Jurkat, Clone E6-1 (cell line): ENCODE results near the gene HERPUD2.
"Not testable (repeated sequence)": the region's sequence is repeated elsewhere in the genome, so short reads cannot be mapped to it uniquely, and the experiment has no call there.

Source experiments
- DNase-seq: peaks from one replicate; pipeline ENCODE4 v3.0.0-alpha.2; 2011; ENCODE audit warnings: low read depth, low spot score
- H3K4me3 ChIP-seq: 2 replicates; pipeline ENCODE4 v1.5.1; 2011; ENCODE audit warnings: mild to moderate bottlenecking, low read length, control low read depth, moderate library complexity

HERPUD2 gene

DNA sequence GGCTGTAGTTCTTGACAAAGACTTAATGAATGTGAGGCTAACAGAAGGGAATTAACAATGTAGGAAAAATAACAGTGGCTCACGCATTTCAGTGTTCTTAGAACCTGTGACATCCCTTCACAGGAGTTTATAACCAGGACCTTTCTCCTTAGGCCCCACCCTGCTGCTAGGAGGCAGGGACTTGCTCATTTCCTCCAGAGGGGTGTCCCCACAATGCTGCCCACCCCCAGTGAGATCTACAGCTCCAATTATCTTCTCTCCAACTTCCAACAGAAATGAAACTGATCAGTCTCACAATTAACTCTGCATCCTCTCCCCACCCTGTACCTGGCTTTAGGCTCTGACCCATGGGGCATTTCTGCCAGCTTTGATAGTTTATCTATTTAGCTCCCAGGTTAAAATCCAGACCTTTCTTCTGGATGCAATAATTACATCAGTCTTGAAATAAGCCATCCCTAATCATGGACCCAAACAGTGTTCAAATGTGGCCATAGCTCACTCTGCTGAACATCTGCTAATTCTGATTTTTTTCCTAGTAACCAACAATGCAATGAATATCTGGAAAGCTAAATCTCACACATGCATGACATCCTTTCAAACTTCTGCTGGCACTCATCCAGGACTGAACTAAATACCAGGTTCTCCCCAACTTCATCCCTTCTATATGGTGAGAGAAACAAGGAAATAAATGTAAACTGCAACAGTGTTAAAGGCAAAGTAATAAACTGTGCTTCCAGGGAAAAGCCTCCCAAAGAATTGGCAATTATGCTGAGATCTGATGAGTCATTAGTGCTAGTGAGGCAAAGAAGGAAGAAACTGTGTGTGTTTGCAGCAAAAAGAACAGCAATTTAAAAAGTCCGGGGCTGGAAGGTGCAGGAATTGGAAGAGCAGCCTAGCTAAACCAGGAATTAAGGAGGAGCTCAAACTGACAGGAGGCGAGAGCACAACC lies 64.6 kb downstream of the HERPUD2 start:
- no peak for DNase-seq
- H3K4me3 ChIP-seq: no peak overlapping the region

- no peak overlapping the region for H3K4me3 ChIP-seq
- peak; percentile 35 for DNase-seq
Observed at GRCh38 chr7:35624299-35625186, 70.4 kb downstream of the HERPUD2 start.

DNA sequence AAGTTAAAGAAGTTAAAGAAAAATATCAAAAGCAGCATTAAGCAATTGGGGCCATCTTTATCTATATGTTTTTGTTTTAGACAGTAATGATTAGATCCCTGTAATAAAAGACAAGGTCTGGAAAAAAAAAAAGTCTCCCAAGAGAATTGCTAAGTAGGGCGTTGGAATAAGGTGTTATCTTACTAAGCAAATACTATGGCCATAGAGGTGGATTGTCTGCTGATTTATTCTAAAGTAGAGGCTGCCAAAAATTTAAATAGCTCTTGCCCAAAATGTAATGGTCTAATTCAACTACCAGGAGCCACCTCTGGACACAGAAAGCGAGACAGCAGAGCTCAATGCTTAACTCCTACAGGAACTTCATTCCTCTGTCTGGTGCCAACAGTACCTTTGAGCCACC lies 71.6 kb downstream of the HERPUD2 start:
- H3K4me3 ChIP-seq: no peak overlapping the region
- no peak for DNase-seq

GRCh38 chr7:35619863-35620262 lies 75.1 kb downstream of the HERPUD2 start:
- no peak overlapping the region for H3K4me3 ChIP-seq
- DNase-seq: no peak

GRCh38 chr7:35617041-35617440 lies 77.9 kb downstream of the HERPUD2 start:
- DNase-seq: no peak
- no peak overlapping the region for H3K4me3 ChIP-seq

DNA sequence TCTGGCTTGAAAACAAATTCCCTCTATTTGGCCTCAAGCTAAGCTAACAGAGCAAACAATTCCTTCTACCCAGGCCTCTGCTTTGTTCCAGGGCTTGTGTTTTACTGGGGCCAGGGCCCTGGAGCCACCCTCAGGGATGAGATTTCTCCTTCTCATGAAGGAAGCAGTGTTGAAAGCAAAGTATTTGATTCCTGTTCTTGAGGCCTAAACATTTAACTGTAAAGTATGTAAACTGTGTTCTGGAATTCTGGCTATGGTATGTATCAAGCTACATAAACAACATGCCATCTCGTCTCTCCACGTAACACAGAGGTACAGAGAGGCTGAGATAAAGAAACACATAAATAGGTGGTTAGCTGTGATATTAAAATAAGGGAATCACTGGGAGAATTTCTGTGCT lies 81.8 kb downstream of the HERPUD2 start:
- no peak overlapping the region for H3K4me3 ChIP-seq
- no peak for DNase-seq

GRCh38 chr7:35605760-35606159 lies 89.2 kb downstream of the HERPUD2 start:
- no peak for DNase-seq
- no peak overlapping the region for H3K4me3 ChIP-seq

- H3K4me3 ChIP-seq: no peak overlapping the region
- DNase-seq: no peak
Observed at GRCh38 chr7:35604595-35604994, 90.3 kb downstream of the HERPUD2 start.

- no peak for DNase-seq
Observed at GRCh38 chr7:35599645-35600044, 95.3 kb downstream of the HERPUD2 start.

GRCh38 chr7:35599061-35599460 lies 95.9 kb downstream of the HERPUD2 start:
- no peak overlapping the region for H3K4me3 ChIP-seq
- DNase-seq: no peak

More at GRCh38 chr7:35599645-35600044, 95.3 kb downstream of the HERPUD2 start:
- H3K4me3 ChIP-seq: no peak overlapping the region

GRCh38 chr7:35596061-35596460 lies 98.9 kb downstream of the HERPUD2 start:
- H3K4me3 ChIP-seq: no peak overlapping the region
- DNase-seq: no peak

GRCh38 chr7:35593899-35594298 lies 101.0 kb downstream of the HERPUD2 start:
- peak; percentile 41 for DNase-seq
- H3K4me3 ChIP-seq: no peak overlapping the region

GRCh38 chr7:35588647-35589046 lies 106.3 kb downstream of the HERPUD2 start:
- H3K4me3 ChIP-seq: no peak overlapping the region
- DNase-seq: no peak

DNA sequence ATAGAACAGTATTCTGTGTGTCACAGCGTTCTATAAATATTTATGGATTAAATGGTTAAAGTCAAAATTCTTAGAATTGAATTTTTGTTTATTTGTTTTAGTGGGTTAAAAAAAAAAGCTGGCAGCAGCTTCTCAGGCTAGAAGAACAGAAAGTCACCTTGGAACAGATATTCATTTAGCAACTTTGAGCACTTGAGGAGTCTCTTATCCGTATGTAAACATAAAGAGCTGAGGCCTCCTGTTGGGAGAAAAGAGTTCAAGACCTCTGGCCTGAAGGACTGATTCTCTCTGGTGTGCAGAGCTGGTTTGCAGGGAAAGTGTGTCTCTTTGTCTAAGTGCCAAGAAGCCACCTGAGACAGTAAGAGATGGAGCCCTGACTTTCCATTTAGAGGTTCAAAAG lies 109.9 kb downstream of the HERPUD2 start:
- no peak for DNase-seq
- no peak overlapping the region for H3K4me3 ChIP-seq

DNA sequence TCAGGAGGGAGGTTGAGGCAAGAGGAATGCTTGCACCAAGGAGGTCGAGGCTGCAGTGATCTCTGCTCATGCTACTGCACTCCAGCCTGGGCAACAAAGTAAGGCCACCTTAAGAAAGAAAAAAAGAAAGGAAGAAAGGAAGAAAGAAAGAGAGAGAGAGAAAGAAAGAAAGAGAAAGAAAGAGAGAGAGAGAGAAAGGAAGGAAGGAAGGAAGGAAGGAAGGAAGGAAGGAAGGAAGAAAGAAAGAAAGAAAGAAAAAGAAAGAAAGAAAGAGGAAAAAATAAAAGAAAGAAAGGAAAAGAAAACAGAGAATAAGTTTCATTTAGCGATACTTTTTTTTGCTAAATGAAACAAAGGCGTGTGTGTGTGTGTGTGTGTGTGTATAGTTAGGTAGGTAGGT lies 110.4 kb downstream of the HERPUD2 start:
- H3K4me3 ChIP-seq: not testable (repeated sequence)

More for the DNA sequence above, 110.4 kb downstream of the HERPUD2 start:
- not testable (repeated sequence) for DNase-seq
